GM21528 (cell line): Measurements from ENCODE around the gene DLST.
"Not testable (repeated sequence)": the region's sequence is repeated elsewhere in the genome, so short reads cannot be mapped to it uniquely, and the experiment has no call there.

Experiments used
- ATAC-seq: cut with Tn5 transposase; IDR thresholded peaks from one replicate; pipeline ENCODE4 v1.9.1; 2021; ENCODE audit warnings: mild to moderate bottlenecking, moderate library complexity; ENCODE audit not compliant: unreplicated experiment, low FRiP score

Gene DLST

DNA sequence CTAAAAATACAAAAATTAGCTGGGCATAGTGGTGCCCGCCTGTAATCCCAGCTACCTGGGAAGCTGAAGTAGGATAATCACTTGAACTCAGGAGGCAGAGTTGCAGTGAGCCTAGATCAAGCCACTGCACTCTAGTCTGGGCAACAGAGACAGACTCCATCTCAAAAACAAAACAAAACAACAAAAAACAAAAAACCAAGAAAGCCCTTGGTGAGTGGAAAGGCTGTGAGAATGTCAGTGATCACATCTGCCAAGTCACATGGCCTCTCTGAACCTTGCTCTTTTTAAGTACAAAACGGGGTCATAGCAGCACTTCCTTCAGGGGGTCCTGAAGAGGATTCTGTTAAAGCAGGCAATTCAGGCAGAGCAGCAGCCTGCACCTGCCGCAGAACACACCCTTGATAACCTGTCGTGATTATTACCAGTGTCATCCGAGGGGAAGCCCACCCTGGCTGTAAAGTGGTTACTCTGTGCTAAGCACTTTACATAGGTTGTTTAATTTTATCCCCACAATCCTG lies 31.7 kb downstream of the DLST start:
- no peak for ATAC-seq

DNA sequence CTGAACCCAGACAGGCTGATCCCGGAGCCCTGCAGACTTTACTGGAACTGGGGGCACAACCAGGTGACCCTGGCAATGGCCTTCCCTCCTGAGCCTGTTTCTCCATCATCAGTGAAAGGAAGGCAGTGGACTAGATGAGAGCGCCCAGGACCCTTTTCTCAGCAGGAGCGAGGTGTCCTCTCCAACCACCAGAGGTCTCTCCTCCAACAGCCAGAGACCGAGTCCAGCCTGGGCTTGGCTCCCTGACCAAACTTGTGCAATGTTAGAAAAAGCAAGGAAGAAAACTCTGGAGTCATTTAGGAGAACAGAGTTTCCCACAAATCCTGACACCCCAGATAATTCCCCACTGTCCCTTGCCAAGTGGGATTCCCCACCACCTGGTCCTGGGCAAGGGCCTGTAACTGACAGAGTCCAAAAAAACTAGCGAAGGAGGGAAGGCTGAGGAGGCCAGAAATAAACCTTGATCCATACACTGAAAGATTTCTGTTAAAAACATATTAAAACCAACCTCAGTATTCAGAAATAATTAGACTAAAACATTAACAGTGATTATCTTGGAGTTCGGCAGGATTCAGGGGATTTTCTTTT lies 32.4 kb downstream of the DLST start:
- ATAC-seq, result no peak

DNA sequence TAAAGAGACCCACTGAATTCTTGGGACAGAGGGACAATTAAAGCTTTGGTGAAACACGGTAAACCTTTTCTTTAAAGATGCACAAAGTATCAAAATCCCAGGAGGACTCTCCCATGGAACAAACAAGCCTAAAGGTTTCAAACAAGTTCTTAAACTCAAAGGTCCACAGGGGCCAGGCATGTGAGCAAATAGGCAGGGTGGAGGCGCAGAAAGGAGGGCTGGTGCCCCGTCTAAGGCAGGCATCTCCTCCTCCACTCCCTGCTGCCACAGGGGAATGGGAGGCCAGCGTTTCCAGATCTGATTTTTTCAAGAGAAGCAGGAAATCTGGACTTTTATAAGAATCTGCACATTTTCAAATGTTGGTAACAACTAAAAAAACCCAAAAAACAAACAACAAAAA lies 33.7 kb downstream of the DLST start:
- no peak for ATAC-seq

DNA sequence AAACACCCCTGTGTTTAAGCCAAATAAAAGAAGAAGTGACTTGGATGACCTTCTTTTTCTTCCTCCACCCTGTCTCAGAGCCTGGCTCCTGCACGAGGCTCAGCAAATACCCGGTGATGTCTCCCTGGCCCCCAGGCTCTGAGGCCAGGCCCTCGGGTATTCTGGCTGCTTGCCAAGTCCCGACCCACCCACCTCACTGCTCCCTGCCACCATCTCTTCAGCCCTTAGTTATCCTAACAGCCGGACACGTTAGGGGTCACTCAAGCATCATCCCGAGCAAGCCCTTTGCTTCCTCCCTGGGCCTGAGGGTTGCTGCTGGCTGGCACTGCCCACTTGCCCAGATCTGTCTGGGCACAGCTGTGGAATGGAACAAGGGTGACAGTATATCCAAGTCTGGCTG lies 34.1 kb downstream of the DLST start:
- ATAC-seq, result no peak

DNA sequence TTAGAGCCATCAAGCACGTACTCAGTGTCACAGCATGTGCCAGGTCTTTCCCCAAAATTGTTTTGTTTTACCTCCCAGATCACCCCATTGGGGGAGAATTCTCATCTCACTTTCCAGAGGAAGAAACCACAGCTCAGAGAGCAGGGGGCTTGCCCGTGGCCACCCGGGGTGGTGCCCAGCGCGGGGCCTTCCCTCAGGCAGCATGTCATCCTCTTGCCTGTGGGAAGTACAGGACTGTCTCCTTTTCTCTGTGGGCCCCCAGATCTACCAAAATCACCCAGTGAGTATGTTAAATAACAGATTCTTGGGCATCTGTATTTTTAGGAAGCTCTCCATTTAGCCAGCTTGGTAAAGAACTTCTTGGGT lies 35.4 kb downstream of the DLST start:
- ATAC-seq, result no peak

DNA sequence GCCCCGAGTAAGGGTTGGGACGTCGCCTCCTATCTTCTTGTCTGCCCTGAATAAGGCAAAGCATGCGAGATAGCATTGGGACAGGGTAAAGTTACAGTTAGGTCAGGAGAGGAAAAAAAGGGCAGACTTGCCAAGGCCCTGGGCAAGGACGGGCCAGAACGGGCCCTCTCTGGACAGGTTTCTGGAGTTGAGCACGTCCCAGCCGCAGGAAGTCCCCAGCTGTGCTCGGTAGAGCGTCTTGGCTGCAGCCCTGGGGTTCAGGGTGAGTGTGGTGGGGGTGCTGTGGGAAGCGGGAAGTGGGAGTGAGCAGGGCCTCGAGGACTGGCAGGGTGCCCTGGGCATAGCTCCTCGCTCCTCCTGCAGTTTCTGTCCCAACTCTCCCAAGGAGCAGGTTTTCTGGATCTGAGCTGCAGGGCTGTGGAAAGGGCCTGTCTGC lies 35.9 kb downstream of the DLST start:
- ATAC-seq, result no peak

DNA sequence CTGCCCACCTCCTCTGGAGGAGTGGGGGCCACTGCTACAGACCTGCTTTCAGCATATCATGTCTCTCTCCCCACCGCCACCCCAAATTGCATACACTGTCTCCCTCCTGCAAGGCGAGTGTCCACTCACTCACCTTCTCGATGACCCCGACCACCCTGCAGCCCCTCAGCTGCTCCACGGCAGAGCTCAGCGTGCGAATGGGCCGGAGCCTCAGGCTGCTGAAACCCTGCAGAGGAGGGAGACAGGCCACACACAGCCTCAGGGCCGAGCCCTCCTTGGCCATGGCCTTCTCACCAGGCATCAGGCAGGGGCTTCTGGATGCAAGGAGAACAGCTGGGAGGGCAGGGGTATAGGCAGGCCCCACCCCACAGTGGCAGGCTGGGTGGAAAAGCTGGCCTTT lies 36.7 kb downstream of the DLST start:
- ATAC-seq, result no peak

DNA sequence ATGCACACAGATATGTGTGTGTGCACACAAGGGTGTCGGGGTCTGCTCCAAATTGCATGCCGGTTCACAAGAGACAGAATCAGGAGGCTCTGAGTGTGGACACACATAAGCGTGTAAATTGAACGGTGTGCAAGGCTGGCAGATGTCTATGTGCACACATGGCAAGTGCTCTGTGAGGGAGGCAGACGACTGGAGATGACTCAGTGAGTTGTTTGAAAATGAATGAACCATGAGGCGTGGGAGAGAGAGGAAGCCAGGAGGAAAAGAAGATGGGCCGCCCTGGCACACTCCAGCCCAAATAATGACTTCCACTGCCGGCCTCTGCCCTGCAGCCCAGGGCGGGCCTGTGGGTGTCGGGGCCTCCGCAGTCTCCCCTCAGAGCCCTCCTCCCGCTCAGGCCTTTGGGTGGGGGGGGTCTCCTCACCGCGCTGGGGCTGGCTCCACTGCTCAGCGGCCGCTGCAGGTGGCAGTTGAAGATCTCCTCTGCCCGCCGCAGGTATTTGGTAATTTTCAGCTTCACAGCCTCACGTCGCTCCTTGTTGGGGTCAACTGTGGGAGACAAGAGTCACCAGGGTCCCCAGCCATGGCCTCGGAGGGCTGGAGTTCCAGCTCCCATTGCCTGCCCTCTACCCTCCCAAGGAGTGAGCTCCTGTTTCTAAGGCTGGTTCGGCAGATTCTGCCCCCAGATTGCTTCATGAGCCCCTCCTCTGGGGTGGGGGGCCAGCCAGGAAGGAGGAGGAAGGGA lies 37.9 kb downstream of the DLST start:
- no peak for ATAC-seq

DNA sequence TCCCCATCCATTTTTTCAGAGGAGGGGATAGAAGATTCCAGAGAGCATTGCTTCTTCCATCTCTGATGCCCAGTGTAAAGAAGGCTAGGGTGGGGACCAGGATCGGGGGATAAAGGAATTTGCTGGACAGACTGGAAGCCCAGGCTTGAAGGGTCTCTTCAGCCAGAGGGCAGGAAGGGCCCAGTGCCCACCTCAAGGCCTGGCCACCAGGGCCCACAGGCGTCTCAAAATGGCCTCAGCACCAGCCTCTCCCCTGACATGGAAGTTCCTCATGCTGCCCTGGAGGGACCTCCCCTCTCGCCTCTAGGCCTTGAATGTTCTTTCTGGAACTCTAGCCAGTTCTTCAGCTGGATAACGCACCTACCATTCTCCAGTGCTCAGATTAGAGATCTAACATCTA lies 38.6 kb downstream of the DLST start:
- no peak for ATAC-seq

DNA sequence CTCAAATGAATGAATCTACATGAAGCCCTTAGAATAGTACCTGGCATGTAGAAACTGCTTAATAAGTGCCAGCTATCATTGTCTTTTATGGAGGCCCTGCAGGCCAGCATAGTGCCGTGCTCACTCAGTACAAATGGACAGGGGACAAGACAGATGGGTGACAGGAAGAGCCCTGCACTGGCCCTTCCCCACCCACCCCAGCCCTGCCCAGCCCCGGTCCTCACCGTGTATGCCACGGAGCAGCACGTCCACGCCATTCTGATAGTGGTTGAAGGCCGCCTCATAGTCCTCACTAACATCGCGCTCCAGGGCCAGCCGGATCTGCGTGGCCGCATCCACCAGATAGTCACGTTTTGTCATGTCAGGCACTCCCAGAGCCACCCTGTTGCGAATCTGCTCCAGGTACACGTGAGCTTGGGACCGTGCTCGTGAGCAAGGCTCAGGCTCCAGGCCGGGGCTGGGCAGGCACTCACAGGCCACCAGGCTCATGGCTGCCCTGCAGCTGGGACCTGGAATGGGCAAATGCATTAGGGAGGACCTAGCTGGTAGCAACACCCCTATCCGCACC lies 39.4 kb downstream of the DLST start:
- no peak for ATAC-seq

DNA sequence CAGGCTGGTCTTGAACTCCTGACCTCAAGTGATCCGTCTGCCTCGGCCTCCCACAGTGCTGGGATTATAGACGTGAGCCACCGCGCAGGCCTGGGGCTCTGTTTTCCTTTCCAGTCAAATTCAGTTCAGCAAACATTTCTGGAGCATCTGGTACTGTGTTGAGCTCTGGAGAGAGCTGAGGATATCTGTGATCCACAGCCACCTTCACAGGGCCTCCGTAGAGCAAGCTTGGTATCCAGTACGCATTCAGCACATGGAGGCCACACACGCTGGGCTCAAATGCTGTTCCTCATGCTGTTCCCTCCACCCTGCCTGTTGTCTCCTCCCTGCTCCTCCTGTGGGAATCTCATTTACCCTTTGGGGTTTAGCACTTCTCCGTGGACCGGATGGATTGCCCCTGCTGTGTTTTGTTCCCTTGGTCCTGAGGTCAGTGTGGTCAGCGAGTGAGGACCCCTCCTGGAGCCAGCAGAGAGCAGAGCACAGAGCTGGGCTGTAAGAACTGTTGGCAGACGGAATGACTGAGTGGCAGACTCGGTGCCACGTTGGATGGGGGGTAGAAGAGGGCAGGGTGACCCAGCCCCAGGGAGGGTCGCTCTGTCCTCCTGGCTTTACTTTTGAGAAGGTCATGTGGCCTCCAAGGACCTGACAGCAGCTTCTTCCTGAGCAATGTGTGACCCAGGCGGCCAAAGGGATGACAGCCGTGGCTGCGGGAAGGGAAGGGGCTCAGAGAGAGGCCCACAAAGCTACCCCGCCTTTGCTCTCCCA lies 40.5 kb downstream of the DLST start:
- no peak for ATAC-seq

DNA sequence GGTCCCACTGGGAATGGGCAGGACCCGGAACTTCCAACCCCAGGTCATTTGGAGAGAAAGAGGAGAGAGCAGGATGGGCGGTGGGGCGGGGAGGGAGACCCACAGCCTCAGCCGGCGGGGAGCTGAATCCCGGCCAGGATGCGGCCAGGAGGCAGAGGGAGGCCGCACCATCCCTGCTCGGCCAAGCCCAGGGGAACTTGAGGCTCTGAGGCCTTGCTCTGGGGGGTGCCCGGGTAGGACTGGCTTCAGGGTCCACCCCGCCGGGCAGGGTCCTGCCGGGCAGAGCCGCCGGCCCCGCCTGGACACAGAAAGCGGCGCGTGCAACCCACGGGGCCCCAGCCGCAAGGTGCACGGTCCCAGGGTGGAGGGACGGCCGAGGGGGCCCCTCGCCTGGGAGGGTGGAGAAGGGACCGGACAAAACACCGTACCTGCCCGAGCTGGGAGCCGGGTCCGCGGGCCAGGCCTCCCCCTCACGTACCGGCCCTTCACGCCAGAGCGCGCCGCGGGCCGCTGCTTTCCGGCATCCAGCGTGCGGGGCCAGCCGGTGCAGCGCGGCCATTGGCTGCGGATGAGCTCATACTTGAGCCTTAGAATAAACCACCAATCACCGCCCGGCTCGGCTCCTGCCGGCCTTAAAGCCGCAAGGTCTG lies 41.2 kb downstream of the DLST start, which contains the start of gene RPS6KL1:
Gene RPS6KL1, minus strand, starts transcription at position 509 of the 650 bp plus-strand sequence. CDS start 1,719 bp downstream, outside the sequence.
- peak; percentile 86 for ATAC-seq

DNA sequence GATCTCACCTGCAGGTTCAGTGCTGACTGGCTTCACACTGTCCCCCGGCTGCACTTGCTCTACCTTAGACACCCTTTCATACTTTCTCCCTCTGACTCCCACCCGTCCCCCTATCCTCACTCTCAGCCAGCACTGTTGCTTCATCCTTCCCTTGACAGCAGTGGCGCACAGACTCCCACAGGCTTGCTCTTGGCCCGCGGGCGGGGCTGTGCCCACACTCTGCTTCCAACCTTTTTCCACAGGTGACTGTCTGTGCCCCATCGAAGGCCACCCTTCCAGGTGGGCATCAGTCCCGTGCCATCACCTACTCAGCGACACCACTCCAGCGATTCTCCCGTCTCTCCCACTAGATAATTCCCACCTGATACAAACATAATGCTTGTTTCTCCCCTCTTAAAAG lies 42.3 kb downstream of the DLST start:
- ATAC-seq, result no peak

DNA sequence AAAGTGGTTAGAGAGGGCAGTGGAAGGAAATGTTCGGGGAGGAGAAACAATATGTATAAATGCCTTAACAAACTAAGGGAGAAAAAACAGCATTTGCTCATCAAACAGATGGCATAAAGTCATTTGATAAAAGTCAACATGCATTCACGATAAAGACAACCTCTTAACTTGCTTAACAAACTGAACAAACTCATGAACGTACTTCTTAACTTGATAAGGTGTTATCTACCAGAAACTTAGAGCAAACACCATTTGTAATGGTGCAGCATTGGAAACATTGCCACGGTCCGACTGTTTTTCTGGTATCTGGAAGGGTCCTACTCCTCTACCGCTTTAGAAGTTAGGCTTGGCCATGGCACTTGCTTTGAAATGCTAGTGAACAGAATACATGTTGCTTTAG lies 45.5 kb downstream of the DLST start:
- no peak for ATAC-seq

DNA sequence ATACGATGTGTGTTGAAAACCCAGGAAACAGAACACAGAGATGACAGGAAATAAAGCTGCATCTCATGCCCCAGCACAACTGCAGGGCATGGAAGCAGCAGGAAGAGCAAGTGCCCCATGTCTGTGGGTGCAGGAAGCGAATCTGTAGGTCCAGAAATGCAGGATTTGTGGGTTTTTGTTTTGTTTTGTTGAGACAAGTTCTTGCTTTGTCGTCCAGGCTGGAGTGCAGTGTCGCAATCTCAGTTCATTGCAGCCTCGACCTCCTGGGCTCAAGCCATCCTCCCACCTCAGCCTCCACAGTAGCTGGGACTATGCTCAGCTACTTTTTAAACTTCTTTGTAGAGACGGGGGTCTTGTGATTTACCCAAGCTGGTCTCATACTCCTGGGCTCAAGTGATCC lies 47.5 kb downstream of the DLST start:
- no peak for ATAC-seq

DNA sequence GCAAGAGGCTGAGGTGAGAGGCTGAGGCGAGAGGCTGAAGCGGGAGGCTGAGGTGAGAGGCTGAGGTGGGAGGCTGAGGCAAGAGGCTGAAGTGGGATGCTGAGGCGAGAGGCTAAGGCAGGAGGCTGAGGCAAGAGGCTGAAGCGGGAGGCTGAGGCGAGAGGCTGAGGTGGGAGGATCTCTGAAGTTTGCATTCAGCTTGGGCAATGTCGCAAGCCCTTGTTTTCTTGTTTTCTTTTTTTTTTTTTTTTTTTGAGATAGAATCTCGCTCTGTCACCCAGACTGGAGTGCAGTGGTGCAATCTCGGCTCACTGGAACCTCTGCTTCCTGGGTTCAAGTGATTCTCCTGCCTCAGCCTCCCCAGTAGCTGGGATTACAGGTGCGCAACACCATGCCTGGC lies 50.0 kb downstream of the DLST start:
- ATAC-seq, result not testable (repeated sequence)

DNA sequence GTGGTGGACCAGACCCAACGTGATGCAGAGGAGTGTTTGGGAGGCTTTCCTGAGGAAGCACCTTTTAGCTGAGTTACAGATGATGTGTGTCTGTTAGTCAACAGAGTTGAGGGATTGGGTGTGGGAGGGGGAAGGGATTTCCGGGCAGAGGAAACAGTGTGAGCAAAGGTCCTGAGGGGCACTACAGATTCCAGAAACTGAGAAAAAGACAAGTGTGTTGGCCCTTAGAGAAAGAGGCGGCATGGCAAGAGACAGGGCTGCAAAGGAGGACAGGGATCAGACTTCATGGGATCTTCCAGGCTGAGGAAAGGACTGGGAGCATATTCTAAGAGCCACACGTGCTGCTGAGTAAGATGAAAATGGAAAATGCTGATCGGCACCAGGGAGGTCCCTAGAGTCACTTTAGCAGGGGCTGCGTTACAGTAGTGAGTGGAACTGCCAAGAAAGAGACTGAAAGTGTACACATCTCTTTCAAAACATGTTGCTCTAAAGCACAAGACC lies 50.7 kb downstream of the DLST start:
- ATAC-seq, result no peak

DNA sequence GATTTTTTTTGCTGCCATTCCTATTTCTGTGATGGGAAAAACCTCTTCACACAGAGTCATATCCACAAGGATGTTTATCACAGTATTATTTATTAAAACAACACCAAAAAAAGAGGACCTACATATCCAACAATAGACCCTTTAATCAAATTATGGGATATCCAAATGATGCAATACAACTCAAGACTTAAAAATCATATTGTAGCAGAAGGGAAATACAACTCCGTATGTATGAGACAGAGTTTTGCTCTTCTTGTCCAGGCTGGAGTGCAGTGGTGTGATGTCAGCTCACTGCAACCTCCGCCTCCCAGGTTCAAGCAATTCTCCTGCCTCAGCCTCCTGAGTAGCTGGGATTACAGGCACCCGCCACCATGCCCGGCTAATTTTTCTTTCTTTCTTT lies 51.2 kb downstream of the DLST start:
- ATAC-seq, result not testable (repeated sequence)

DNA sequence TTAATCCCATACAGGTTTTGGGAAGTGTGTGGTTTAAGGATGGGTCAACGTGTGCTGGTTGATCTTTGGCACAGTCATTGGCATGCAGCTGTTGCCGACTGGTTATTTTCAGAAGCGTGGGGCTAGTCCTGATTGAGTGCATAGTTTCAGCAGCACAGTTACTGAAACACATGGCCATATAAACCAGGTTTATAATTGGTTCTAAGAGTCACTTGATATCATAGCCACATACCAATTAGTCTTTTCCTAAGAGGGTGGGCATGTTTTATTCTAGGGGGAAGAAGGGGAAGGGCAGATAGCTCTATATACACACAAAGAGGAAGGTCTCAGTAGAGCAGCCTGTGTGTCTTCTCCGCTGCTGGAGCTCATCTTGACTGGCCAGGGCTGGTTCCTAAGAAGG lies 52.3 kb downstream of the DLST start:
- ATAC-seq, result no peak
